HepG2 (cell line): ENCODE data around the gene KXD1. TPM values are rescaled to one million over a fixed set of nuclear protein-coding genes. Genes with fewer than 3 reads are reported as not detected.

Experiments
- ATF5 ChIP-seq: sonication (generic); formaldehyde crosslinking; IDR thresholded peaks from 2 replicates; pipeline ENCODE4 v1.4.0; 2020; ENCODE audit warnings: mild to moderate bottlenecking, low read depth, missing genetic modification reagents
- CSRNP1 ChIP-seq: sonication (generic); formaldehyde crosslinking; IDR thresholded peaks from 2 replicates; pipeline ENCODE4 v1.8.1; 2023; ENCODE audit warnings: mild to moderate bottlenecking, missing genetic modification reagents
- GATAD1 ChIP-seq: IDR thresholded peaks from 2 replicates; pipeline ENCODE4 v1.6.1; 2016; ENCODE audit warnings: missing genetic modification reagents, missing compliant biosample characterization
- MYC ChIP-seq: sonication (generic); formaldehyde crosslinking; IDR thresholded peaks from 2 replicates; pipeline ENCODE4 v1.9.0; 2021; ENCODE audit warnings: missing genetic modification reagents, borderline replicate concordance
- TCF7 ChIP-seq: sonication (generic); IDR thresholded peaks from 2 replicates; pipeline ENCODE4 v1.6.1; 2016; ENCODE audit warnings: antibody characterized with exemption, low read depth
- THAP11 ChIP-seq: IDR thresholded peaks from 2 replicates; pipeline ENCODE4 v1.6.1; 2016; ENCODE audit warnings: missing biosample characterization, missing genetic modification reagents
- THAP8 ChIP-seq: sonication (generic); formaldehyde crosslinking; IDR thresholded peaks from 2 replicates; pipeline ENCODE4 v1.5.1; 2020; ENCODE audit warnings: missing genetic modification reagents, mild to moderate bottlenecking, borderline replicate concordance
- TSC22D2 ChIP-seq: sonication (generic); formaldehyde crosslinking; IDR thresholded peaks from 2 replicates; pipeline ENCODE4 v1.5.1; 2020; ENCODE audit warnings: missing genetic modification reagents, mild to moderate bottlenecking, borderline replicate concordance
- ZFP91 ChIP-seq: sonication (generic); formaldehyde crosslinking; IDR thresholded peaks from 2 replicates; pipeline ENCODE4 v1.9.0; 2022; ENCODE audit warnings: missing genetic modification reagents, mild to moderate bottlenecking, borderline replicate concordance
- ZNF407 ChIP-seq: sonication (generic); formaldehyde crosslinking; IDR thresholded peaks from one replicate; pipeline ENCODE4 v1.5.1; 2020; ENCODE audit warnings: mild to moderate bottlenecking, missing genetic modification reagents; ENCODE audit errors: not compliant biosample characterization
- ZNF770 ChIP-seq: sonication (generic); formaldehyde crosslinking; IDR thresholded peaks from 2 replicates; pipeline ENCODE4 v1.5.0; 2020; ENCODE audit warnings: mild to moderate bottlenecking, missing genetic modification reagents
- polyA plus RNA-seq, 8 experiments: library from polyadenylated mRNA; depleted of rRNA in 3 of 8; stranded (reverse) in 7 of 8; unstranded in 1 of 8; fragments of >200 nt; fragmentation: Illumina TruSeq in 4 of 8; extraction: Trizol in 4 of 8; gene quantifications; 2 replicates each; pipeline versions ENCODE4 v1.2.1 to v1.2.3, GENCODE V29; 2011 to 2016; ENCODE audit warnings: low read depth in 4 of 8, missing spikeins in 1 of 8, mixed read lengths in 1 of 8; ENCODE audit not compliant: insufficient read depth in 1 of 8
- total RNA-seq, 5 experiments: library from RNA; depleted of rRNA; stranded (reverse); fragments of >200 nt; fragmentation: Illumina TruSeq; extraction: Trizol; gene quantifications; 2 replicates each; pipeline ENCODE4 v1.2.3, GENCODE V29; 2016; ENCODE audit warnings: low read depth in 1 of 5

The KXD1 gene
- total and polyA plus RNA-seq, 2 of the 13 experiments (the other 11 are each of a cell fraction or from before 2014, with no cell fraction given), result 44.6 to 143 TPM

- TF ChIP-seq ZNF407 (CRISPR knock-in tag), result no peak
- TF ChIP-seq THAP11, result peak; percentile 87
- TF ChIP-seq THAP8 (CRISPR knock-in tag), result peak; percentile 78; the same call in 1 of the 2 replicates
- 0 out of 2 replicates have a peak, but pooled peaks have one; percentile 4 for TF ChIP-seq CSRNP1 (CRISPR knock-in tag)
- TF ChIP-seq MYC (CRISPR knock-in tag), result peak; percentile 88
- no peak for TF ChIP-seq ATF5 (CRISPR knock-in tag)
- TF ChIP-seq ZFP91 (CRISPR knock-in tag), result peak; percentile 90; the same call in 1 of the 2 replicates
- peak; percentile 43; the same call in 1 of the 2 replicates for TF ChIP-seq TSC22D2 (CRISPR knock-in tag)
- no peak for TF ChIP-seq TCF7
- peak; percentile 87 for TF ChIP-seq GATAD1 (CRISPR knock-in tag)
- peak; percentile 31; the same call in 1 of the 2 replicates for TF ChIP-seq ZNF770 (CRISPR knock-in tag)
Measured at GRCh38 chr19:18557411-18558201, at the start of gene KXD1 (continued).
